ENCODE measurements around the gene MS4A7.

GRCh38 chr11:60396799-60397198 is 18.5 kb downstream of the MS4A7 start:
- TF ChIP-seq CTCF (conservative IDR thresholded peaks at IDR 0.05; ENCODE audit: low read length) = no peak
- no peak for TF ChIP-seq EZH2phosphoT487 (IDR thresholded peaks at IDR 0.05; ENCODE audit: borderline replicate concordance, low read depth, low read length)

Data from OCI-LY7 (cell line).